Upper lobe of left lung (tissue), 6 donors: ENCODE measurements around the gene SYNJ2. TPM values are rescaled to one million over a fixed set of nuclear protein-coding genes. Genes with fewer than 3 reads are reported as not detected.

Experiments
- ATAC-seq, 2 donors: fragments of 200-7000 bp; cut with Tn5 transposase; one replicate each; pipeline ENCODE4 v1.9.1; 2022; ENCODE audit warnings: mild to moderate bottlenecking in 2 of 2, moderate library complexity in 2 of 2; ENCODE audit not compliant: low FRiP score in 2 of 2
- DNase-seq, 2 donors: peaks; one replicate each; pipeline ENCODE4 v3.0.0-alpha.2; 2019 to 2020
- H3K27ac ChIP-seq, 4 donors: fragments of 200-600 bp; sonication (generic); one replicate each; pipeline ENCODE4 v1.5.1; 2016 to 2019
- H3K27me3 ChIP-seq, 4 donors: fragments of 200-600 bp; sonication (generic); one replicate each; pipeline ENCODE4 v1.5.1; 2017 to 2019
- H3K36me3 ChIP-seq, 4 donors: fragments of 200-600 bp; sonication (generic); one replicate each; pipeline ENCODE4 v1.5.1; 2016 to 2019
- H3K4me1 ChIP-seq, 4 donors: fragments of 200-600 bp; sonication (generic); one replicate each; pipeline ENCODE4 v1.5.1; 2018 to 2019
- H3K4me3 ChIP-seq, 4 donors: fragments of 200-600 bp; sonication (generic); one replicate each; pipeline ENCODE4 v1.5.1; 2017 to 2019; ENCODE audit warnings: mild to moderate bottlenecking in 2 of 4, moderate library complexity in 1 of 4
- H3K9me3 ChIP-seq, 4 donors: fragments of 200-600 bp; sonication (generic); one replicate each; pipeline ENCODE4 v1.5.1; 2018 to 2019
- EP300 ChIP-seq, 4 donors: sonication (generic); formaldehyde crosslinking; IDR thresholded peaks; one replicate each; pipeline ENCODE4 v1.5.1; 2017; ENCODE audit warnings: antibody characterized with exemption in 4 of 4, control low read depth in 2 of 4
- POLR2A ChIP-seq, 4 donors: fragments of 450-650 bp; IDR thresholded peaks; one replicate each; pipeline ENCODE4 v1.5.1; 2016 to 2017; ENCODE audit warnings: antibody characterized with exemption in 4 of 4, mild to moderate bottlenecking in 2 of 4
- POLR2AphosphoS5 ChIP-seq, 2 donors: sonication (generic); formaldehyde crosslinking; IDR thresholded peaks; one replicate each; pipeline ENCODE4 v1.5.1; 2017; ENCODE audit warnings: antibody characterized with exemption in 2 of 2
- WGBS, 2 donors: methylation state at CpG; one replicate each; pipeline ENCODE4 v1.1.5; 2017 to 2018; 5-methylcytosine and 5-hydroxymethylcytosine counted together
- total RNA-seq, 6 donors: library from RNA; depleted of rRNA in 4 of 6; stranded (reverse); fragments of >200 nt in 4 of 6; gene quantifications; one replicate each; pipeline versions ENCODE4 v1.1.0 to v1.2.1, GENCODE V29; 2016 to 2021
- TF ChIP-seq, protein P1 (sequence below), 6 experiments: fragments of 450-650 bp in 4 of 6; fragments of 200-600 bp in 2 of 6; sonication (generic) in 2 of 6; IDR thresholded peaks; one replicate each; pipeline ENCODE4 v1.5.1; 2016 to 2019; ENCODE audit warnings: antibody characterized with exemption in 6 of 6
- donor health status: DM: no; HTN: no; CAD: no; lungs with moderate emphysema.
- donor health status: DM: no; HTN: yes; CAD: no; lungs with severe emphysema.

Gene SYNJ2
- total RNA-seq, 6 donors from 2014 or later: 3.0 to 7.7 (median 4.2) TPM

- H3K4me1 ChIP-seq: no peaks in the 10 kb centered on the region
- ATAC-seq (no peak), DNase-seq (peak in 1 of 2 donors; percentile 10)
- H3K4me3 ChIP-seq: no peak overlapping the region
- no peaks in the 10 kb centered on the region for H3K27me3 ChIP-seq
- TF ChIP-seq POLR2A (IDR thresholded peaks at IDR 0.05) (no peak), POLR2AphosphoS5 (IDR thresholded peaks at IDR 0.05) (no peak), EP300 (IDR thresholded peaks at IDR 0.05) (no peak)
- TF ChIP-seq, protein P1, sequence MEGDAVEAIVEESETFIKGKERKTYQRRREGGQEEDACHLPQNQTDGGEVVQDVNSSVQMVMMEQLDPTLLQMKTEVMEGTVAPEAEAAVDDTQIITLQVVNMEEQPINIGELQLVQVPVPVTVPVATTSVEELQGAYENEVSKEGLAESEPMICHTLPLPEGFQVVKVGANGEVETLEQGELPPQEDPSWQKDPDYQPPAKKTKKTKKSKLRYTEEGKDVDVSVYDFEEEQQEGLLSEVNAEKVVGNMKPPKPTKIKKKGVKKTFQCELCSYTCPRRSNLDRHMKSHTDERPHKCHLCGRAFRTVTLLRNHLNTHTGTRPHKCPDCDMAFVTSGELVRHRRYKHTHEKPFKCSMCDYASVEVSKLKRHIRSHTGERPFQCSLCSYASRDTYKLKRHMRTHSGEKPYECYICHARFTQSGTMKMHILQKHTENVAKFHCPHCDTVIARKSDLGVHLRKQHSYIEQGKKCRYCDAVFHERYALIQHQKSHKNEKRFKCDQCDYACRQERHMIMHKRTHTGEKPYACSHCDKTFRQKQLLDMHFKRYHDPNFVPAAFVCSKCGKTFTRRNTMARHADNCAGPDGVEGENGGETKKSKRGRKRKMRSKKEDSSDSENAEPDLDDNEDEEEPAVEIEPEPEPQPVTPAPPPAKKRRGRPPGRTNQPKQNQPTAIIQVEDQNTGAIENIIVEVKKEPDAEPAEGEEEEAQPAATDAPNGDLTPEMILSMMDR (IDR thresholded peaks at IDR 0.05): no peak
- 71 to 77% methylated on average over 9 of the region's 9 CpGs for WGBS, 2 donors
- H3K9me3 ChIP-seq: no peaks in the 10 kb centered on the region
- no peaks in the 10 kb centered on the region for H3K36me3 ChIP-seq
- no peak overlapping the region for H3K27ac ChIP-seq
Measured at GRCh38 chr6:157974341-157974894, 7.2 kb upstream of the SYNJ2 start.

- ATAC-seq (no peak), DNase-seq (peak in 1 of 2 donors; percentile 8)
- Histone ChIP-seq H3K9me3 (no peaks in the 10 kb centered on the region), H3K27me3 (no peaks in the 10 kb centered on the region), H3K27ac (no peak overlapping the region), H3K36me3 (no peaks in the 10 kb centered on the region), H3K4me1 (no peaks in the 10 kb centered on the region), H3K4me3 (no peak overlapping the region)
- WGBS, 2 donors: 77 to 81% methylated on average over 3 of the region's 3 CpGs
- TF ChIP-seq POLR2A (IDR thresholded peaks at IDR 0.05) (no peak), EP300 (IDR thresholded peaks at IDR 0.05) (no peak), POLR2AphosphoS5 (IDR thresholded peaks at IDR 0.05) (no peak)
- TF ChIP-seq, protein P1 (IDR thresholded peaks at IDR 0.05): no peak
Measured at GRCh38 chr6:157974967-157975366, 6.7 kb upstream of the SYNJ2 start.

GRCh38 chr6:157975456-157975855 lies 6.2 kb upstream of the SYNJ2 start:
- H3K27me3 ChIP-seq: no peaks in the 10 kb centered on the region
- ATAC-seq (no peak), DNase-seq (peak in 1 of 2 donors; percentile 0)
- 74 to 88% methylated on average over 2 of the region's 2 CpGs for WGBS, 2 donors
- no peak overlapping the region for H3K4me3 ChIP-seq
- H3K27ac ChIP-seq: no peak overlapping the region
- no peaks in the 10 kb centered on the region for H3K4me1 ChIP-seq
- no peaks in the 10 kb centered on the region for H3K9me3 ChIP-seq
- no peak for TF ChIP-seq POLR2AphosphoS5 (IDR thresholded peaks at IDR 0.05)
- no peak for TF ChIP-seq EP300 (IDR thresholded peaks at IDR 0.05)
- TF ChIP-seq POLR2A (IDR thresholded peaks at IDR 0.05): no peak
- TF ChIP-seq, protein P1 (IDR thresholded peaks at IDR 0.05): no peak
- H3K36me3 ChIP-seq: no peaks in the 10 kb centered on the region

DNA sequence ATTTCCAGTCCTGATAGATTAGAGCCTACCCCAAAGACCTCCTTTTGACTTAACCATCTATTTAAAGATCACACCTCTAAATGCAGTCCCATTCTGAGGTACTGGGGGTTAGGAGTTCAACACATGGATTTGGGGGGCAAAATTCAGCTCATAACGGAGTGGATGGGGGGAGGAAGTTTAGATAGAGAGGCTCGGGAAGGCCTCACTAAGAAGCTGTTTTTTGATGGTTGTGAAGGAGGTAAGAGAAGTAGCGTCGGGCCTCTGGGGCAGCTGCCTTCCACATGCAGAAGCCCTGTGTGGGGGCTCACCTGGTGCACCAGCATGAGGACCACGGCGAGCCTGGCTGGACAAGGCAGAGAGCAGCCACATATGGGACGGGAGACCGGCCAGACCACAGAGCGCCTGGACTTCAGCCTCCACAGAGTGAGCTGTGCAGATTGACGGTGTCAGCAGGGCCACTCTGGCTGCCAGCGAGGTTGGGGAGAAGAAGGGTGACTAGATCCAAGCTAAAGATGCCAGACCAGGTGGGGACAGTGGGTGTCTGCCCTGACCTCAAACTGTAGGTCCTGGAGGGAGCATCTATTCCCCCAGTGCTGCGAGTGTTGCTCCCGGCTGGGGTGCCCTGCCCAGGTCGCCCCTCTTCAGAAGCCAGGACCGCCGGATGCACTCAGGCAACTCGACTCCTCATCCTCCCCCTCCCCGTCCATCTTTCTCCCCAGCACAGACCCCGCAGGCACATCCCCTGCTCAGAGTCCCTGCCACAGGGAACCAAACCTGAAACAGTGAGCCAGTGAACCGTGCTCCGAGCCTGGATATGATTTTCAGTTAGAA lies 5.1 kb upstream of the SYNJ2 start:
- Histone ChIP-seq H3K27me3 (peaks cover 0 to 5% (median 0%) of the 10 kb centered on the region in 4 donors), H3K4me1 (peaks cover 0 to 9% (median 6%) of the 10 kb centered on the region in 4 donors), H3K27ac (no peak overlapping the region), H3K36me3 (no peaks in the 10 kb centered on the region), H3K4me3 (no peak overlapping the region), H3K9me3 (no peaks in the 10 kb centered on the region)
- DNase-seq: peak; percentile 15 to 52
- TF ChIP-seq, protein P1 (IDR thresholded peaks at IDR 0.05): no peak
- TF ChIP-seq POLR2A (IDR thresholded peaks at IDR 0.05): no peak
- 90 to 94% methylated on average over 21 of the region's 21 CpGs for WGBS, 2 donors
- no peak for ATAC-seq
